NCI-H128 (cell line): ENCODE data around the gene NDST1.

ENCODE experiments used
- DNase-seq: peaks from one replicate; lab custom pipeline; 2025; ENCODE audit not compliant: unreplicated experiment; lab: John Stamatoyannopoulos, UW

NDST1 gene

DNA sequence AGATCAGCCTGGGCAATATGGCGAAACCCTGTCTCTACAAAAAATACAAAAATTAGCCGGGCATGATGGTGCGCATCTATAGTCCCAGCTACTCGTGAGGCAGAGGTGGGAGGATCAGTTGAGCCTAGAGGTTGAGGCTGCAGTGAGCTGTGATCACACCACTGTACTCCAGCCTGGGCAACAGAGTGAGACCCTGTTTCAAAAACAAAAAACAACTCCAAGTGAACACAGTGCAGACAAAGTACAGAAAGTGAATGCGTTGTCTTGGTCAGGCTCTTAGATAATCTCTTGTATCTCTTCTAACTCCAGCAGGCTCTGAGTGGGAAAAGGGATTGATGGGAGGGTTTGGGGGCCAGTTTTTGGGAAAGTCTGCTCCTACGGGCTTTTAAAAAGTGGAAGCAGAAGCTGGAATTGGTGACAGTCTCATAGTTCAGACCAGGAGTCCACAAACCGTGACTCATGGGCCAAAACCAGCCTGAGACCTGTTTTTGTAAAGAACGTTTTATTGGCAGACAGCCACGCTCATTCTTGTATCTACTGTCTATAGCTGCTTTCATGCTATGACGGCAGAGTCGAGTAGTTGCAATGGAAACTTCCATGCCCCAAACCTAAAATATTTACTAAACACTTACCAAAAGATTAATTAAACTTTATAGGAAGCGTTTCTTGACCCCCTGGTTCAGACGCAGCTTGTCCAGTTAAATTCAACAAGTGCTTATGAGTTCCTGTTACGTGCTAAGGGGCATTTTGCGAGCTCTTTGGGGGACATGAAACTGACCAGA, 32.9 kb downstream of the NDST1 start:
- DNase-seq, result no peak

- no peak for DNase-seq
Measured at GRCh38 chr5:150541397-150541675, 33.4 kb downstream of the NDST1 start.

DNA sequence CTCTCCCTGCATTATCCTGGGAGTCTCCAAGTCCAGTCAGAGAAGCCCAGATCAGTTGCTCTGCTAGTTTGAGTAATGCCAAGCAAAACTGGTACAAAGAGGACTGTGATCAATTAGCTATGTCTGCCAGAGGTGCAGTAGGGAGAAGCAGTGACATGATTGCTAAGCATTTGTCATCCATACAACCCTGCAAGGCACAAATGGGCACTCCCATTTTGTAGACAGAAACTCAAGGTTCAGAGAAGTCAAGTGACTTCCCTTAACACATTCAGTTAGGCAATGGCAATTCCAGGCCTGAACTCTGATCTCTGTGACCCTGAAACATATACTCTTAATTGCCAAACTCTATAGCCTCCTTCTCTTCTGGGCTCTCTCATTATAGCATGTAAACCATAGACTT, 34.0 kb downstream of the NDST1 start:
- DNase-seq, result no peak

DNA sequence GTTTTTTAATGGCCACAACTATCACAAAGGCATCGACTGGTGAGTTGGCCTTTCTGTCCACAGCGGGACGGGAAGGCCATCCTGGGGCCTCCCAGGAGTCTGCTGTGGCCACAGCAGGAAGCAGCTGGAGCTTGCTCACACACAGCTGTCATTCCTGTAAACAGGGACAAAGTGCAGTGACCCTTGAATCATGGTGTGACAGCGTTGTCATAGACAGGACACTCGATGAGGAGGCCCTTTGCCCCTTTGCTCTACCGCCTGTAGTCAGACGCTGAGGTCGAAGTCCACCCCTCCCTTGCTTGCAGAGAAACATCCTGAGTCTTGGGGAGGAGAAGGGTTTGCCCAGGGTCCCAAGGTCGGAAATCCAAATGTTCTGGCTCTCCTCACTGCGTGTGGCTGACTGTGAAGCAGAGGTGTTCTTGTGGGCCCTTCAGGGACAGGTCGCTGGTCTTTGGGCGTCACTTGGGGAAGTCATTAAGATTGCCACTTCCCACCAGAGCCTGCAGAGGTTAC, 35.1 kb downstream of the NDST1 start:
- no peak for DNase-seq

DNA sequence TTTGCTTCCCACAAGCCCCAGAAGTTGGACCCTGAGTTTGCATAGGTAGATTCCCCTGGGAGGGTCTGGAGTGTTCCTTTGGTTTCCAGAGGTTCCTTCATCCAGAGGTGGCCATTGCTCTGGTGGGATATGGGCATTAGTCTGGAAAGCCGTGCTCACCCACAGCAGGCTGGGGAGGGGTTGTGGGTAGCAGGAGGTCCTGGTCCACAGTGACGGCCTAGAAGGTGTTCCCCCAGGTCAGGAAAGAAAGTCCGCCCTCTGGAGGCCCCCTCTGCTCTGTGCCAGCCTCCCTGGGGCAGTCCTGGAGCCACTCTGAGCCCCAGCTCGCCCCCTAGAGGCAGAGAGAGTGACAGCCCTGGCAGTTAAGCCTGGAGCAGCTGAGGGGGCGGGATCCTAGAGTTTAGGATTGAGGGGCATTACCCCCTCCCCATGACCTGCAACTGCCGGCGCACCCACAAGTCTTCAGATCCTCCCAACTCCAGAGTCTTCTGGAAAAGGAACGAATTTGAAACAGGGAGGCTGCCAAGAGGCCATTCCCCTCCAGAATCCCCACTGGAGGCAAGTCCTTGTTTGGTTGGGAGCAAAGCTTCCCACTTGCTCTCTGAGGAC, 36.8 kb downstream of the NDST1 start:
- DNase-seq, result no peak

GRCh38 chr5:150545246-150545645, 37.3 kb downstream of the NDST1 start:
- DNase-seq, result no peak

DNA sequence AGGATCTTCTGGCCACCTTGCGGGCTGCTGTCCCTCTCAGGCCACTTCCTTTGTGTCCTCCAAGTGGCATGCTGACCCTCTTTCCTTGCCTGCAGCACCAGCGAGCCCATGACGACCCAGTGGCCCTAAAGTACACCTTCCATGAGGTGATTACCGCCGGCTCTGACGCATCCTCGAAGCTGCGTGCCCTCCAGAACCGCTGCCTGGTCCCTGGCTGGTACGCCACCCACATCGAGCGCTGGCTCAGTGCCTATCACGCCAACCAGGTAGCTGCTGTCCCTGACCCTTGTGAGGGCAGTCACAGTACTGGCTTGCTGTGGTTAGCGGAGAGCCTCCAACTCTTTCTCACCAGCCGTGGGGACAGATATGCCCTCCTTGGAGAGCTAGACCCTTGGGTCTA, 40.2 kb downstream of the NDST1 start:
- DNase-seq, result no peak

GRCh38 chr5:150549735-150550134, 41.8 kb downstream of the NDST1 start:
- DNase-seq, result no peak

DNA sequence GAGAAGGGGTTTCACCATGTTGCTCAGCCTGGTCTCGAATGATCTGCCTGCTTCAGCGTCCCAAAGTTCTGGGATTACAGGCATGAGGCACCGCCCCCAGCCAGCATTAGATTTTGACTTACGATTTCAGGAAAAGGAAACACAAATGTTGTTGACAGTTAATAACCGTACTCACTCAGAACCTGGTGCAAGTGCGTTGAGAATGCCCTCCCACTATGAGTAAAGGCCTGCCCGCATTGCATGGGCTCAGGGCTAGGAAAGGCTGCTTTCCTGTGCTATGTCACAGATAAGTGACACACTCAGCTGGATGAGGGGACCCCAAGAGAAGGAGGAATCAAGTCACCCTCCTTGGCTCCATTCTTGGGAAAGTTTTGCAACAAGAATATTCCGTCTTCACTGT, 42.4 kb downstream of the NDST1 start:
- DNase-seq, result no peak

GRCh38 chr5:150551066-150551465, 43.1 kb downstream of the NDST1 start:
- no peak for DNase-seq

DNA sequence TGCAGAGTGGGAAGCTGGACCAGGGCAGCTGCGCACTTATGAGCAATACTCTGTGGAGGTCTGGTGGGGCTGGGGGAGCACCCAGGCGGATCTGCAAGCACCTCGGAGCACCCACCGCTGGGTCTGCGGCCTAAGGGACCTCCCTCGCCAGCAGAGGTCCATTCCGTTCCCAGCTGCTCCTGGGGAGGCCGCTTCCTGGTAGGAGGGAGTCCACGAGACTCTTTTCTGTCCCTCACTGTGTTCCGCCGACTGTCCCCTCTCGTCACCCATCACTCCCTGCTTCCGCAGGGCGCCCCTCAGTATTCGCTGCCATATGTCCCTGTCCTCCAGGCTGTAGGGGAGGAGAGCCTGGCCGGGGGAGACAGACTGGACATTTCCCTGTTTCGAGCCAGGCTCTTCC, 45.5 kb downstream of the NDST1 start:
- DNase-seq, result no peak

GRCh38 chr5:150553911-150554310, 46.0 kb downstream of the NDST1 start:
- no peak for DNase-seq

DNA sequence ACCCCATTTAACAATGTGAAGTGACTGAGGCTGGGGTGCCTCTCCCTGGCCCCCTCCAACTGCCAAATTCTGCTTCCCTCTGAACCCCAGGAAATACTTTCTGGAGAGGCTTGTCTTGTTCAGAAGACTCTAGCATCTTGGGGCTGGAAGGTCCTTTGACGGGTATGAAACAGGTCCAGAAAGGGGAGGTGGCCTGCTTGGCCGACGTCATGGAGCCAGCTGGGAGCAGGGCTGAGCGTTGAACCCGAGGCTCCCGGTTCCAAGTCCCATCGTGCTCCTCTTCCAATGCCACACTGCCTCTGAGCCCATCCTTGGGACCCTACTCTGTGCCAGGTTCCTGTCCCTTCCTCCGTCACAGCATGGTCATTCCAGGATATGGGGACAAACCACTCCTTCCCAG, 46.9 kb downstream of the NDST1 start:
- DNase-seq, result no peak

- DNase-seq, result no peak
Measured at GRCh38 chr5:150556106-150556505, 48.2 kb downstream of the NDST1 start.

- no peak for DNase-seq
Measured at GRCh38 chr5:150556859-150557508, 49.1 kb downstream of the NDST1 start.

GRCh38 chr5:150557509-150557872, 49.6 kb downstream of the NDST1 start:
- no peak for DNase-seq

- DNase-seq, result no peak
Measured at GRCh38 chr5:150558088-150558621, 50.2 kb downstream of the NDST1 start.

DNA sequence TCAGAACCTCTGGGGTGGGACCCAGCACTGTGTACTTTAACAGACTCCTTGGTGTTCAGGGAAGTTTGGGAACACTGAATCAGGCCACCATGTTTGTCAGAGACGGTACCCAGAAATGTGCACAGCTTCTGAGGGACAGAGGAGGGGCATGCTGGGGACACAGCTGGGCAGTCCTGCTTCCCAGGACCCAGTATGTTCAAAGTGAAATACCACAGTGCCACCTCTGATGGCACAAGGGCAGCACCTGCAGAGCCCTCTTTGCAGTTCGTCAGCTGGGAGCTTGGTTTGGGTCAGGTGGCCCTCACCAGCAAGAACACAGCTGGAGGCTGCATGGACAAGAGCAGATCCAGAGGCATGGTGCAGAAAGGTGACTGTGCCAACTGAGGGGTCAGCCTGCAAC, 51.2 kb downstream of the NDST1 start:
- no peak for DNase-seq

GRCh38 chr5:150559701-150560100, 51.8 kb downstream of the NDST1 start:
- DNase-seq, result no peak

DNA sequence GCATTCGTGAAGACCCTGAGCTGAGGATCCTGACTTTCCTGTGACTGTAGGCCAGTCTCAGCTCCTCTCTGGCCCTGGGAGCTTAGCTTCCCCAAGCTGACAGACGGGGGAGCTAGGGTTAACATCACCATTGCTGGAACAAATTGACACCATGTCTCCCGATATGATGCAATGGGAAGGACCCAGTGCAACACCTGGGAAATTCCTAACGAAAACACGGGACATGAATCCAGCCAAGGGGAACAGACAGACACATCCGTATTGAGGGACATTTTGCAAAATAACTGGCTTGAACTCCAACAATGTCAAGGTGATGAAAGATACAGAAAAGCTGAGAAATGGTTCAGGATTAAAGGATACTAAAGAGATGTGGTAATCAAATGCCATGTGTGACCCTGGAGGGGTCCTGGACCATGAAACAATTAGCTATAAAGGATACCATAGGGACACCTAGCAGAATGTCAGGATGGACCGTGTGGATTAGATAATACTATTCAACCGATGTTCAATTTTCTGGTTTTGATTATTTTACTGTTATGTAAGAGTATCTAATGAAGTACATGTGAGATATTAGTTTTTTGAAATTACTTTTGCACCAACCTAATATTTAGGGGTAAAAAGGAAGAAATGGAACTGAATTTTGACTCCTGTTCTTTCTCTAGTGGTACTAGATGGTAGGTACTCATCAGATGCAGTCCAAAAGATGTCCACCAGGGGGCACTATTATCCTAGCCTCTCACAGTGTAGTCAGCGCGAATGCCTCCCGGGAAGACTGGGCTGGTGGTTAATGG, 52.7 kb downstream of the NDST1 start:
- DNase-seq, result peak; percentile 37

- DNase-seq, result no peak
Measured at GRCh38 chr5:150561192-150561512, 53.2 kb downstream of the NDST1 start.
